Gastrocnemius medialis (tissue), 4 donors: ENCODE data around the gene COPRS.

ENCODE experiments used
- CTCF ChIP-seq, 5 experiments: fragments of 450-650 bp in 3 of 5; fragments of 200-600 bp in 2 of 5; sonication (generic) in 2 of 5; IDR thresholded peaks in 4 of 5; conservative IDR thresholded peaks in 1 of 5; 1 replicate in 4 of 5; 2 replicates in 1 of 5; pipeline ENCODE4 v1.5.1; 2016 to 2019; ENCODE audit warnings: antibody characterized with exemption in 5 of 5, mild to moderate bottlenecking in 3 of 5, moderate library complexity in 3 of 5
- POLR2A ChIP-seq, 2 donors: fragments of 450-650 bp; IDR thresholded peaks; one replicate each; pipeline ENCODE4 v1.6.1; 2017; ENCODE audit warnings: antibody characterized with exemption in 2 of 2, mild to moderate bottlenecking in 2 of 2, moderate library complexity in 2 of 2

- TF ChIP-seq CTCF (IDR thresholded peaks at IDR 0.05 in 4 of 5, conservative IDR thresholded peaks at IDR 0.05 in 1 of 5) (no peak), POLR2A (IDR thresholded peaks at IDR 0.05) (no peak)
Measured at GRCh38 chr17:31856750-31857149, 2.3 kb downstream of the COPRS start.
